DOHH2 (cell line): ENCODE results near the gene SLC50A1.
"Not testable (repeated sequence)": the region's sequence is repeated elsewhere in the genome, so short reads cannot be mapped to it uniquely, and the experiment has no call there.

Experiments
- H3F3A ChIP-seq: fragments of 200-600 bp; sonication (generic), shearing (Covaris generic); 2 replicates; pipeline ENCODE4 v1.6.0; 2016; ENCODE audit warnings: antibody characterized with exemption, mild to moderate bottlenecking; ENCODE audit not compliant: control insufficient read depth, insufficient read depth
- H3K27ac ChIP-seq: fragments of 200-600 bp; sonication (generic); 2 replicates; pipeline ENCODE4 v1.5.1; 2014; ENCODE audit warnings: low read depth, mild to moderate bottlenecking, low read length, moderate library complexity
- H3K27me3 ChIP-seq: fragments of 200-600 bp; sonication (generic); 2 replicates; pipeline ENCODE4 v1.6.1; 2014; ENCODE audit warnings: mild to moderate bottlenecking, low read length, mixed read lengths; ENCODE audit not compliant: control insufficient read depth
- H3K36me3 ChIP-seq: fragments of 200-600 bp; sonication (generic); 2 replicates; pipeline ENCODE4 v1.6.1; 2014; ENCODE audit warnings: mild to moderate bottlenecking, low read length, moderate library complexity, mixed read lengths; ENCODE audit not compliant: control insufficient read depth
- H3K4me1 ChIP-seq: fragments of 200-600 bp; sonication (generic); 2 replicates; pipeline ENCODE4 v1.6.1; 2014; ENCODE audit warnings: mild to moderate bottlenecking, low read length, mixed read lengths; ENCODE audit not compliant: control insufficient read depth
- H3K4me2 ChIP-seq: fragments of 200-600 bp; sonication (generic); 2 replicates; pipeline ENCODE4 v1.6.0; 2014; ENCODE audit warnings: mild to moderate bottlenecking, low read length, moderate library complexity
- H3K4me3 ChIP-seq: fragments of 200-600 bp; sonication (generic); 2 replicates; pipeline ENCODE4 v1.5.1; 2014; ENCODE audit warnings: mild to moderate bottlenecking, low read length, mixed read lengths
- H3K79me2 ChIP-seq: fragments of 200-600 bp; sonication (generic); 2 replicates; pipeline ENCODE4 v1.6.1; 2014; ENCODE audit warnings: mild to moderate bottlenecking, low read length, mixed read lengths; ENCODE audit not compliant: control insufficient read depth
- H3K9me2 ChIP-seq: fragments of 200-600 bp; sonication (generic); replicated peaks from 2 replicates; pipeline ENCODE4 v1.6.1; 2014; ENCODE audit warnings: mild to moderate bottlenecking, low read length, mixed read lengths; ENCODE audit not compliant: control insufficient read depth
- H3K9me3 ChIP-seq: fragments of 200-600 bp; sonication (generic); 2 replicates; pipeline ENCODE4 v1.6.1; 2014; ENCODE audit warnings: antibody characterized with exemption, low read length, mixed read lengths; ENCODE audit not compliant: control insufficient read depth, insufficient read depth
- H4K20me1 ChIP-seq: fragments of 200-600 bp; sonication (generic); 2 replicates; pipeline ENCODE4 v1.6.0; 2014; ENCODE audit warnings: low read depth, mild to moderate bottlenecking, antibody characterized with exemption, low read length, moderate library complexity; ENCODE audit not compliant: control insufficient read depth, insufficient read depth
- CTCF ChIP-seq: fragments of 200-600 bp; sonication (generic); IDR thresholded peaks from one replicate; pipeline ENCODE4 v1.5.1; 2014; ENCODE audit warnings: antibody characterized with exemption, mild to moderate bottlenecking, low read depth, low read length; ENCODE audit not compliant: poor library complexity, severe bottlenecking
- EZH2phosphoT487 ChIP-seq: fragments of 200-600 bp; sonication (generic); IDR thresholded peaks from 2 replicates; pipeline ENCODE4 v1.6.1; 2017; ENCODE audit warnings: borderline replicate concordance, mild to moderate bottlenecking, antibody characterized with exemption, low read length, moderate library complexity, mixed read lengths

The SLC50A1 gene

DNA sequence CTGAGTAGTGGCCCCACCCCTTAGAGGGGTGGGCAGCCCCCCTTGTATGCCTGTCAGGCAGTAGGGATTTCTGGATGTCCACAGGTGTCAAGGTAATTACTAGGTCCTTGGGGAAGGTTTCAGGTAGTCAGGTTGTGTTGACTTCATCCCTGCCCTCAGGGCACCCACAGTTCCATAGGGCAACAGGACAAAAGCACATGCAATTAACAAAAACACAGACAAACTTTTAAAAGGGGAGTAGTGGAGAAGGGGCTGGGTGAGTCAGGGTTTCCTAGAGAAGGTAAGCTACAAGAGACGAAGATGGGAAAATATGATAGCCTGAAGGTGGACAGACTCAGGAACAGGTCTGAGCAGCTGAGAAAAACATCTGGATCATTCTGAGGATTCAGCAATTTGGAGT, 23.3 kb downstream of the SLC50A1 start:
- no peak overlapping the region for H3K4me3 ChIP-seq
- H3K9me3 ChIP-seq = no peaks in the 10 kb centered on the region
- H3F3A ChIP-seq = 0 out of 2 replicates have a peak, but pooled peaks cover 3% of the 10 kb centered on the region
- no peaks in the 10 kb centered on the region for H4K20me1 ChIP-seq
- H3K36me3 ChIP-seq = no peaks in the 10 kb centered on the region
- no peaks in the 10 kb centered on the region for H3K9me2 ChIP-seq
- no peak overlapping the region for H3K4me2 ChIP-seq
- no peak overlapping the region for H3K27ac ChIP-seq
- H3K27me3 ChIP-seq = peaks cover 2% of the 10 kb centered on the region; the same call in 1 of the 2 replicates
- TF ChIP-seq EZH2phosphoT487 (no peak), CTCF (no peak)
- no peaks in the 10 kb centered on the region for H3K4me1 ChIP-seq
- no peaks in the 10 kb centered on the region for H3K79me2 ChIP-seq

DNA sequence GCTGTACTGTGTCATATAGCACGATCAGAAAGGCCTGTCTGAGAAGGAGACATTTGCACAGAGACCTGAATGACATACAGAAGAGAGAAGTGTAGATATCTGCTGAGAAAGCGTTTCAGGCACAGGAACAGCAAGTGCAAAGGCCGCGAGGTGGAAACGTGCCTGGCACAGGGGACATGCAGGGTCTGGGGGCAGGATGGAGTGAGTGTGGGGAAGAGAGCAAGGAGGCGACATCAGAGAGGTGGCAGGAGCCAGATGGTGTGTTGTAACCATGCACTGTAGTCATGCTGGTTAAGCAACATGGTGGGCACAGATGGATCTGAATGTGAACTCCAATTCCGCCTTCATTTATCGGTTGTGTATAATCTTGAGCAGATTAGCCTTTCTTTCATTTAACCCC, 24.5 kb downstream of the SLC50A1 start:
- peaks cover 4% of the 10 kb centered on the region; the same call in 1 of the 2 replicates for H3K4me1 ChIP-seq
- H3K27ac ChIP-seq = no peak overlapping the region
- no peak overlapping the region for H3K4me3 ChIP-seq
- no peaks in the 10 kb centered on the region for H3K9me2 ChIP-seq
- no peaks in the 10 kb centered on the region for H3K79me2 ChIP-seq
- no peaks in the 10 kb centered on the region for H4K20me1 ChIP-seq
- peaks cover 1% of the 10 kb centered on the region; the same call in 1 of the 2 replicates for H3K27me3 ChIP-seq
- no peaks in the 10 kb centered on the region for H3K36me3 ChIP-seq
- 0 out of 2 replicates have a peak, but pooled peaks cover 3% of the 10 kb centered on the region for H3F3A ChIP-seq
- H3K9me3 ChIP-seq = no peaks in the 10 kb centered on the region
- no peak overlapping the region for H3K4me2 ChIP-seq
- TF ChIP-seq CTCF (no peak), EZH2phosphoT487 (no peak)

DNA sequence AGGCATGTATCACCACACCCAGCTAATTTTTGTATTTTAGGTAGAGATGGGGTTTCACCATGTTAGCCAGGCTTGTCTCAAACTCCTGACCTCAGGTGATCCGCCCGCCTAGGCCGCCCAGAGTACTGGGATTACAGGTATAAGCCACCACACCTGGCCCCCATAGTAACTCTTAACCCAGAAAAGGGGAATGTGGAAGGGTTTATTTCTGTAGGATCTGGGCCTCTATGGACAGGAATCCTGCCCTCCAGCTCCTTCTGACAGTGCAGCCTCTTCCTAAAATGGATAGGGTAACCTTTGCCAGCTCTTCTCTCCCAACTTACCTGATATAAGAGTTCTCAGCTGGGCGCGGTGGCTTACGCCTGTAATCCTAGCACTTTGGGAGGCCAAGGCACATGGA, 27.0 kb downstream of the SLC50A1 start:
- not testable (repeated sequence) for H3K79me2 ChIP-seq, H4K20me1 ChIP-seq, H3K9me3 ChIP-seq, H3K9me2 ChIP-seq, H3F3A ChIP-seq, H3K27ac ChIP-seq, H3K36me3 ChIP-seq, H3K27me3 ChIP-seq, H3K4me3 ChIP-seq, H3K4me2 ChIP-seq
- peaks cover 28% of the 10 kb centered on the region for H3K4me1 ChIP-seq

- H3K79me2 ChIP-seq, H4K20me1 ChIP-seq, H3K36me3 ChIP-seq, H3F3A ChIP-seq, H3K27me3 ChIP-seq, H3K9me2 ChIP-seq, H3K4me2 ChIP-seq, H3K9me3 ChIP-seq, H3K27ac ChIP-seq, H3K4me3 ChIP-seq: not testable (repeated sequence)
- peaks cover 33% of the 10 kb centered on the region for H3K4me1 ChIP-seq
These were observed 28.1 kb downstream of the SLC50A1 start for GRCh38 chr1:155163785-155164184.

DNA sequence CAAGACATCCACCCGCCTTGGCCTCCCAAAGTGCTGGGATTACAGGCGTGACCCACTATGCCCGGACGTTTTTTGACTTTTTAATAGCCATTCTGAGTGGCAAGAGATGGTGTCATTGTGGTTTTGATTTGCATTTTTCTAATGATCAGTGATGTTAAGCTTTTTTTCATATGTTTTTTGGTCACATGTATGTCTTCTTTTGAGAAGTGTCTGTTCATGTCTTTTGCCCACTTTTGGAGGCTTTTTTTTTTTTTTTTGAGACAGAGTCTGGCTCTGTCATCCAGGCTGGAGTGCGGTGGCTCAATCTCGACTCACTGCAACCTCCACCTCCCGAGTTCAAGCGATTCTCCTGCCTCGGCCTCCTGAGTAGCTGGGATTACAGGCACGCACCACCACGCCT, 29.0 kb downstream of the SLC50A1 start:
- H3K4me2 ChIP-seq, H3K79me2 ChIP-seq, H3K27me3 ChIP-seq, H3F3A ChIP-seq, H4K20me1 ChIP-seq, H3K9me2 ChIP-seq, H3K27ac ChIP-seq, H3K4me3 ChIP-seq, H3K9me3 ChIP-seq: not testable (repeated sequence)
- peaks cover 13% of the 10 kb centered on the region for H3K36me3 ChIP-seq
- H3K4me1 ChIP-seq = peaks cover 33% of the 10 kb centered on the region
